Fibroblast of mammary gland (primary cell): ENCODE data around the gene APOLD1.
A peak's percentile ranks its signal among the peaks of the same experiment; 100 is the strongest.
"Not testable (repeated sequence)": the region's sequence is repeated elsewhere in the genome, so short reads cannot be mapped to it uniquely, and the experiment has no call there.

ENCODE experiments used
- DNase-seq: peaks from one replicate; pipeline ENCODE4 v3.0.0-alpha.2; 2010; ENCODE audit warnings: low read depth
- H3K4me3 ChIP-seq: 2 replicates; pipeline ENCODE4 v1.5.1; 2011; ENCODE audit warnings: low read depth, mild to moderate bottlenecking, low read length, moderate library complexity; ENCODE audit not compliant: control insufficient read depth
- TF ChIP-seq, protein P1 (sequence below): conservative IDR thresholded peaks from 2 replicates; pipeline ENCODE4 v1.5.1; 2011; ENCODE audit warnings: low read depth, low read length, inconsistent platforms; ENCODE audit not compliant: control insufficient read depth, insufficient read depth

Gene APOLD1

GRCh38 chr12:12837813-12838153 lies 52.3 kb downstream of the APOLD1 start:
- TF ChIP-seq, protein P1, sequence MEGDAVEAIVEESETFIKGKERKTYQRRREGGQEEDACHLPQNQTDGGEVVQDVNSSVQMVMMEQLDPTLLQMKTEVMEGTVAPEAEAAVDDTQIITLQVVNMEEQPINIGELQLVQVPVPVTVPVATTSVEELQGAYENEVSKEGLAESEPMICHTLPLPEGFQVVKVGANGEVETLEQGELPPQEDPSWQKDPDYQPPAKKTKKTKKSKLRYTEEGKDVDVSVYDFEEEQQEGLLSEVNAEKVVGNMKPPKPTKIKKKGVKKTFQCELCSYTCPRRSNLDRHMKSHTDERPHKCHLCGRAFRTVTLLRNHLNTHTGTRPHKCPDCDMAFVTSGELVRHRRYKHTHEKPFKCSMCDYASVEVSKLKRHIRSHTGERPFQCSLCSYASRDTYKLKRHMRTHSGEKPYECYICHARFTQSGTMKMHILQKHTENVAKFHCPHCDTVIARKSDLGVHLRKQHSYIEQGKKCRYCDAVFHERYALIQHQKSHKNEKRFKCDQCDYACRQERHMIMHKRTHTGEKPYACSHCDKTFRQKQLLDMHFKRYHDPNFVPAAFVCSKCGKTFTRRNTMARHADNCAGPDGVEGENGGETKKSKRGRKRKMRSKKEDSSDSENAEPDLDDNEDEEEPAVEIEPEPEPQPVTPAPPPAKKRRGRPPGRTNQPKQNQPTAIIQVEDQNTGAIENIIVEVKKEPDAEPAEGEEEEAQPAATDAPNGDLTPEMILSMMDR = no peak
- no peak overlapping the region for H3K4me3 ChIP-seq
- DNase-seq = no peak

GRCh38 chr12:12839003-12839395 lies 53.5 kb downstream of the APOLD1 start:
- TF ChIP-seq, protein P1 = no peak
- H3K4me3 ChIP-seq = no peak overlapping the region
- no peak for DNase-seq

GRCh38 chr12:12839439-12839838 lies 54.0 kb downstream of the APOLD1 start:
- DNase-seq, H3K4me3 ChIP-seq: not testable (repeated sequence)

- TF ChIP-seq, protein P1 = no peak
- H3K4me3 ChIP-seq = no peak overlapping the region
- peak; percentile 87 for DNase-seq
Observed at GRCh38 chr12:12839873-12840579, 54.6 kb downstream of the APOLD1 start.

DNA sequence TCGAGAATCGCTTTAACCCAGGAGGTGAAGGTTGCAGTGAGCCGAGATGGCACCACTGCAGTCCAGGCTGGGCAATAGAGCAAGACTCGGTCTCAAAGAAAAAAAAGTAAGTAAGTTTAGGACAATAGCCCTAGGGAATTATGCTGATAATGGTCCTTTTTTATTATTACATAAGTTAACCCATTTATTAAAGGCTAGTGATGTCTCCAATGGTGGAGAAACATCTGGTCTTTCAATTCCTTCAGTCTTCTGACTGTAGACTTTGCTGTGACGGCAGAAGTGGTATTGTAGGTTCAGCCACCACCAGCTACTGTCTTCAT lies 55.1 kb downstream of the APOLD1 start:
- TF ChIP-seq, protein P1 = no peak
- no peak overlapping the region for H3K4me3 ChIP-seq
- no peak for DNase-seq
